Fibroblast of pulmonary artery (primary cell): ENCODE measurements around the gene AURKAIP1.

Experiments used
- DNase-seq: peaks from one replicate; pipeline ENCODE4 v3.0.0-alpha.2; 2010; ENCODE audit warnings: low read depth
- H3K4me3 ChIP-seq: replicated peaks from 2 replicates; pipeline ENCODE4 v1.5.1; 2011; ENCODE audit warnings: low read depth, mild to moderate bottlenecking, control low read depth, low read length, moderate library complexity
- CTCF ChIP-seq: IDR thresholded peaks from 2 replicates; pipeline ENCODE4 v1.5.1; 2011; ENCODE audit warnings: mild to moderate bottlenecking, control low read depth, low read length, inconsistent platforms; ENCODE audit errors: missing control alignments

Gene AURKAIP1

DNA sequence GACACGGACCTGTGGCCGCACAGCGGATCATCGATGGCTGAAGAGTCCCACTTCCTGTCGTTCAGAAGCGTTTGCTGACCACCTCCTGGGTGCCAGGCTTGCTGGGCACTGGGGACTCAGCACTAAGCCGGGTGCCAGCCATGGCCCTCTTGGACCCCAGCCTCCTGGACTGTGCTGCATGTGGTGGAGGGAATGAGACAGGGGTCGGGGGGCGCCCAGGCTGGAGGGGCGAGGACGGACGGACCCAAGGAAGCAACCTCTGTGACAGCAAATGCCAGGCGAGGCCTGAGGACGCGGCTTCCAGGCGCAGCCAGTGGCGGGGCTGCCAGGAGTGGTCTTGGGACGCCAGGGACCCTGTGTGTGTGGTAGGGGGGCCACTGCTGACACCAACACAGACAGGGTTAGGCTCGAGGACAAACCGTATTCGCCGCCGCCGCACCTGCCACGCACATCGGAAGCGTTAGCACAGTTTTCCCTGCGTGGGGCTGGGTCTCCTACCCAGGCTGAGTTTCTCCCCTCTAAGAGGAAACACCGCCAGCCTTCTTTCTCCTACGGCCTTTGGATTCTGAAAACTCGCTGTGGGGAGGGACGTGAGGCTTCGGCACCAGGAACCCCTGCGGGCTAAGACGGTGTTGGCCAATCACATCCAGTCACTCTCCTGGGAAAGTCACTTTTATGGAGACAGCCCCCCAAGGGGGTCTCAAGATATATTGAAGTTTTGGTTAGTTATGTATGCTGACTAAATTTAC is 13.6 kb downstream of the AURKAIP1 start:
- DNase-seq: no peak
- no peak for TF ChIP-seq CTCF
- H3K4me3 ChIP-seq: no peak overlapping the region

DNA sequence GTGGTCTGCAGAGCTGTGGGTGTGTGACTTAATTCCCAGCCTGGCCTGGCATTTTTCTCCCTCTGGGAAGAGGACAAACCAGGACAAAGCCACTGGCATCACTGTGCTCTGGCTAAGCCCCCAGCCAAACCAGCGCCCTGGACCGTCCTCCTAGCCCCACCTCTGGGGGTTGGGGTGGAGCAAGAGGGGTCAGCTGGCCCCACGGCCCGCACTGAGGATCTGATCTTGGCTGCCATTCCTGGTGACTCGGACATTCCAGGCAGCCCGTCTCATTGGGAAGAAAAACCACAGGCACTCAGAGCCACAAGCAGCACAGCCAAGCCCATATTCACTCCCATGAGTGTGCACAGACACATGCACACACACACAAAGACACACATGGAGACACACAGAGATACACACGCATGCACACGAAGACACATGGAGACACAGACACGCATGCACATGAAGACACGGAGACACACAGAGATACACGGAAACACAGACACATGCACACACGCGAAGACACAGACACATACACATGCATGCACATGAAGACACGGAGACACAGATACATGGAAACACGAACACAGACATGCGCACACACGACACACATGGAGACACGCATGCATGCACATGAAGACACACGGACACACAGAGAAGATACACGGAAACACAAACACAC is 14.4 kb downstream of the AURKAIP1 start:
- TF ChIP-seq CTCF: no peak
- H3K4me3 ChIP-seq: no peak overlapping the region
- DNase-seq: peak; percentile 87

DNA sequence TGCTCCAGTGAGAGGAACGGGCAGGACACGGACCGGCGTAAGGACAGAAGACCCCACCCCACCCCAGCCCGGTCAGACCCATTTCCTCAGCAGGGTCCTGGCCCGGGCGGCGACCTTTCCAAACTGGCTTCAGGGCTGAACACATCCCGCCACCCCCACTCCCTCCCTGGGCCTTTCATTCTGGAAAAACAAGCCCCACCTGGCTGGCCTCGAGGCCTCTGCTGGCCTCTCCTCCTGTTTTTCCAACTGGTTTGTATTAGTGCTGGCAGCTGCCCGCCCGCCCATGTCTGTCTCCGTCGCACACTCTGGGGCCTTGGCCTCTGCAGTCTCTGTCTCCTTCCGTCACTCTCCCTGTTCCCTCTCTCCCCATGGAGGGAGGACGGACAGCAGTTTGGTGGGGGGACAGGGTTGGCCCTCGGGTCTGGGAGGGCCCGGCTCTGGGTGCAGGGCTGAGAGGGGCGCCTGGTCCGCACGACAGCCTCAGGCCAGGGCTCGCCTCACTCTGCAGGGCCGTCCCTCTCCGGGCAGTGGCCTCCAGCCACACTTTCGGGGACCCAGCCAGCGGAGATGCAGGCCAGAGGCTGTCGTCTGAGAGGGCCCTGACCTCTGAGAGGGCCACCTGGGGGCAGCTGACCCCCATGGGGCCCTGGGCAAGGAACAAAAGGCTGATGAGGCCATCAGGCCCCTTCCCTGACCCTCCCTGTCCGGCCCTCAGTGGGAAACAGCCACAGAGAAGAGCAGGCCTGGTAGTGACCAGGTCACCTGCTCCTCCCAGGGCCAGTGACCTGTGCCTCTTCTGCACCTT is 15.1 kb downstream of the AURKAIP1 start:
- no peak for DNase-seq
- H3K4me3 ChIP-seq: no peak overlapping the region
- TF ChIP-seq CTCF: no peak

DNA sequence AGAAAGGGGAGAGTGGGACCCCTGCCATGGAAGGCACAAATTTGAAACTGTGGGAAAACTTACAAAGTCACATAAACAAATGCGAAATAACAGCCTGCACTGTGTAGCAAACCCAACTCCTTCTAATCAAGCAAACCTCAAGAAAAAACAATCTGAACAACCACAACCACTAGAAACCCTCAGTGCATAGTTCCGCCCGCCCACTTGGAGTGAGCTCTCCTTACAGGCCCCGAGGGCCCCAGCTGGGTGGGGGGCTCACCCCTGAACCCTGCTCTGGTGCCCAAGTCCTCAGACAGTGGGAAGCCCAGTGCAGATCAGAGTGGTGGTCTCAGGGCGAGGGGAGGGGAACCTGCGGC is 15.7 kb downstream of the AURKAIP1 start:
- no peak for DNase-seq
- H3K4me3 ChIP-seq: no peak overlapping the region

DNA sequence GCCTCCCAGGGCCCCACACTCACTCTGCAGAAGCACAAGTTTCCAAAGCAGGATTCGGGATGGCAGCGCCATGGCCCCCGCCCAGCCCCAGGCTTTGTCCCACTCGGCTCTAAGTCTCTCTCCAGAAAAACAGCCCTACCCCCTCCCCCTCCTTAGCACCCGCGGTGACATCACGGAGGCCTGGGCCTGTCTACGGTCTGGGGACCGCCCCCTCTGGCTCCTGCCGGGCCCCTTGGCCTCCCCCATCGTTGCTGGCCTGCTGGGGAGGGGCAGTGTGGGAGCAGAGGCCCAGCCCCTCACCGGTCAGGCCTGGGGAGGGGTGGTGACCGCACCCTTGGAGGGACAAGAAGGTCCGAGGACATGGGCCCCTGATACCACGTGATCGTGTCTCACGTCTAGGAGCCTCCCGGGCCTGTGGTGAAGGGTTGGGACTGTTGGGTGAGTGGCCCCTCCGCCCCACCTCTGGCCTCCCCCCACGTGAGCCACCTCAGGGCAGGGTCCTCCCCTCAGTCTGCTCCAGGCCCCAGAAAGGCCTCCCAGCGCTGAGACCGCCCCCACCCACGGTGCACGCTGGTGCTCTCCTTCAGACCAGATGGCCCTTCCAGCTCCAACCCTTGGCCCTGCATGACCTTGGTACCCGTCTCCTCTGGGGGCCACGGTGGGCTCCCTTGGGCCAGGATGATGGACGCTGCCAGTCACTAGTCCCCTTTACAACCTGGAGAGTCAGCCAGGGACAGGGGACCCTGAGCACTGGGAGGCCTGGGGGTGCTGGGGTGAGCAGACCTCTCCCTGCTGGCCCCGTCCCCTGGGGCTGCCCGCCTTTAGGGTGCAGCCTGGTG is 16.4 kb downstream of the AURKAIP1 start, which contains the start of gene MXRA8:
MXRA8 (minus strand) TSS at position 123 of the 839 bp plus-strand sequence; CDS start at position 72, 51 bp downstream.
- DNase-seq: peak; percentile 76
- no peak for TF ChIP-seq CTCF
- H3K4me3 ChIP-seq: peak within 1 kb of the TSS; percentile 64

More for the DNA sequence above, 15.7 kb downstream of the AURKAIP1 start:
- no peak for TF ChIP-seq CTCF

DNA sequence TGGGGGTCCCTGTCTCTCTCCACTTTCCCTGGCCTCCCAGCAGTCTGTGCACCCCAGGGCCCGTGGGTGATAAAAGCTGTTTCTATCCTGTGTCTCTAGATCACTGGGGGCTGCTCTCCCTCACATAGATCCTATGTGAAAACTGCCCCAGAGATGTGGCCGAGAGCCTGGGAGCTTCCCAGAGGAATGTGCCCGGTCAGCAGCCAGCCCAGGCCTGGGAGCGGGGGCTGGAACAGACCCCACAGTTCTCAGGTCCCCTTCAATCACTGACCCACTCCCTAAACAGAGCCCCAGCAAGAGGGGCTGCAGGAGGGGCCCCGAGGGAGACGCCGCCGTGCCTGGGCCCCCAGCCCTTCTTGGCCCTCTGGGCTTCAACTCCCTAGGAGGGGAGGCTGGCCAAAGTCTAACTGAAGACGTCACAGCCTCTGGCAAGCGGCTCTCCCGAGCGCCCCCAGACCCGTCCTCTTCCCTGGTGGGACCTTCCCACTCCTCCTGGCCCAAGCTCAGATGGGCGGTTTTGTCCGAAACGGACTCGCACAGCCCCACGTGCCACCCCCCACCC is 17.1 kb downstream of the AURKAIP1 start:
- peak overlapping the region; percentile 64 for H3K4me3 ChIP-seq
- DNase-seq: no peak
- TF ChIP-seq CTCF: no peak
